Erythroblast (primary cell): ENCODE measurements around the gene SREK1IP1.

Source experiments
- GATA1 ChIP-seq: IDR thresholded peaks from 2 replicates; pipeline ENCODE4 v1.6.1; 2011; ENCODE audit warnings: low read depth, mild to moderate bottlenecking, control low read depth, low read length, moderate library complexity
- POLR2A ChIP-seq: IDR thresholded peaks from 2 replicates; pipeline ENCODE4 v1.6.1; 2011; ENCODE audit warnings: mild to moderate bottlenecking, low read length

DNA sequence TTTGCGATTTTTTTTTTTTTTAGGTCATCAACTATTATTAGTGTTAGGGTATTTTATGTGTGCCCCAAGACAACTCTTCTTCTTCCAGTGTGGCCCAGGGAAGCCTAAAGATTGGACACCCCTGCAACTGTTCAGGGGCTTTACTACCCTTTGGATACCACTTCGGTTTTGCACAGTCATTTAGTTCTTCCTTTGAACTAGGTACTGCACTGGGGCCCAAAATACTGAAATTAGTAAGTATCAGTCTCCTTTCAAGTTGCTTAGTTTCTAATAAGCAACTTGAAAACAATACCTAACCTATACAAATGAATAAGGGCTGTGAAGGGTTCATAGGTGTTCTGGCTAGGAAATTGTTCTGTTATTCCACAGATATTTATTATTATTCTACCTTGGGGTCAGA is 45.6 kb upstream of the SREK1IP1 start:
- no peak for TF ChIP-seq POLR2A
- TF ChIP-seq GATA1, result no peak
